Measurements from ENCODE around the gene ADAP2.
"Not testable (repeated sequence)": the region's sequence is repeated elsewhere in the genome, so short reads cannot be mapped to it uniquely, and the experiment has no call there.

ADAP2 gene

DNA sequence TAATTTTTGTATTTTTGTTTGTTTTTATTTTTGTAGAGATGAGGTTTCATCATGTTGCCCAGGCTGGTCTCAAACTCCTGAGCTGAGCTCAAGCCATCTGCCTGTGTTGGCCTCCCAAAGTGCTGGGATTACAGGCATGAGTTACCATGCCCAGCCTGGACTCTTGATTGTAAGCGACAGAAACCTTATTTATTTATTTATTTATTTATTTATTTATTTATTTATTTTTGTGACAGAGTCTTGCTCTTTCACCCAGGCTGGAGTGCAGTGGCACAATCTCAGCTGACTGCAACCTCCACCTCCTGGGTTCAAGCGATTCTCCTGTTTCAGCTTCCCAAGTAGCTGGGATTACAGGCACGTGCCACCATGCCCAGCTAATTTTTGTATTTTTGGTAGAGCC is 8.1 kb downstream of the ADAP2 start:
- DNase-seq (ENCODE audit: low spot score) = not testable (repeated sequence)

DNA sequence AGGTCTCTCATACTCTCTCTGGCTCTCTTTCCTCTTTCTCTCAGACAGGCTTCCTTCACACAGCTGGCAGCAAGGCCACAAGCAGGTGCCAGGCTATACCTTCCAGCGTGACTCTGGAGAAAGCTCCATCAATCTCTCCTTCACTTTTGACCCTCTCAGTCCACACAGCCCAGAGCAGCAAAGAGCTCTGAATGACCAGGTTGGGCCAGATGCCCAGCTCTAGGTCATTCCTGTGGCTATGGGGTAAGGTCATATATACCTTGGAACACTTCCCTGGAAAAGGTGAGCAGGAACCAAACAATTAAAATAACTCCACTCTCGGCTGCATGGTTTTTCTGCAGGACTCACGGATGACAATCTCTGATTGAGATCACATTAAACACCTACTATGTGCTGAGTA is 8.8 kb downstream of the ADAP2 start:
- DNase-seq (ENCODE audit: low spot score) = no peak

DNA sequence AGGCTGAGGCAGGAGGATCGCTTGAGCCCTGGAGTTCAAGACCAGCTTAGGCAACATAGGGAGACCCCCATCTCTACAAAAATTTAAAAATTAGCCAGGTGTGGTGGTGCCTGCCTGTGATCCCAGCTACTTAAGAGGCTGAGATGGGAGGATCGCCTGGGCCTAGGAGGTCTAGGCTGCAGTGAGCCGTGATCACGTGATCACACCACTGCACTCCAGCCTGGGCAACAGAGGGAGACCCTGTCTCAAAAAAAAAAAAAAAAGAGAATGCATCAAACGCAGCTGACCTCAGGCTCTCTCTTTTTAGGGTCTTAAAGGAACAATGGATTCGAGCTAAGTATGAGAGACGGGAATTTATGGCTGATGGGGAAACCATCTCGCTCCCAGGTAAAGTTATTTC is 9.8 kb downstream of the ADAP2 start:
- DNase-seq (ENCODE audit: low spot score) = not testable (repeated sequence)

DNA sequence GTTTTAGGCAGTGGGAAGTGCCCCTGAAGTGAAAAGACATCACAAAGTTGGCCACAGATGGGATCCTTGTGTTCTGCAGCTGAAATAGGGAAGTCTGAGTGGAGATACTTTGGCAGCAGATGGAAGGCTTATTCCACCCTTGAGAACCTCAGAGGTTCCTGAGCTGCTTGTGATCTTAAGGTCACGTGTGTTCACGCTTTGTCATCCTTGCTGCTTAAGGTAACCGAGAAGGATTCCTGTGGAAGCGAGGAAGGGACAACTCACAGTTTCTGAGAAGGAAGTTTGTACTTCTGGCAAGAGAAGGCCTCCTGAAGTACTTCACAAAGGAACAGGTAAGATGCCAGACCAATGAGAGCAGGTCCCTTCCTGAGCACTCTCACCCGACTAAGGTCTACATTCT is 12.2 kb downstream of the ADAP2 start:
- DNase-seq (ENCODE audit: low spot score) = no peak

DNA sequence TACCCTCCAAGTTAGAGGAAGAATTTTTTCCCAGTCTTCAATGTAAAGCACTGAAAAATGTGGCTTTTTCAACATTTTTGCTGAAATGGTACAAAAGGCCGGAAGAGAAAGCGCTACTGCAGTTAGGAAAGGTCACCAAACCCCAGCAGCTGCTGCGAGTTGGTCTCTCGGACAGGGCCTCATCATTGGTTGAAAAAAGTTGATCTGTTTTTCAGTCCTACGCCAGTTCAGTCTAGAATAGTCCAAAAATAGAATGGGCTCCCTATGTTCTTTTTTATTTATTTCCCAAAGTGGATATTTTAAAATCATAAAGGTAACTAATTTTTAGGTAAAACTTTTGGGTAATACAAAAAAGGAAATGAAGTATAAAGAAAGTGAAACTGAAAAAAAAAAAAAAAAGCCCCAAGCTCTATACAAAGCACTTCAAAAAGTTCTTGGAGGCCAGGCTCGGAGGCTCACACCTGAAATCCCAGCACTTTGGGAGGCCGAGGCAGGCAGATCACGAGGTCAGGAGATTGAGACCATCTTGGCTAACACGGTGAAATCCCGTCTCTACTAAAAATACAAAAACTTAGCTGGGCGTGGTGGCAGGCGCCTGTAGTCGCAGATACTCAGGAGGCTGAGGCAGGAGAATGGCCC is 17.4 kb downstream of the ADAP2 start:
- no peak for DNase-seq (ENCODE audit: low spot score)

DNA sequence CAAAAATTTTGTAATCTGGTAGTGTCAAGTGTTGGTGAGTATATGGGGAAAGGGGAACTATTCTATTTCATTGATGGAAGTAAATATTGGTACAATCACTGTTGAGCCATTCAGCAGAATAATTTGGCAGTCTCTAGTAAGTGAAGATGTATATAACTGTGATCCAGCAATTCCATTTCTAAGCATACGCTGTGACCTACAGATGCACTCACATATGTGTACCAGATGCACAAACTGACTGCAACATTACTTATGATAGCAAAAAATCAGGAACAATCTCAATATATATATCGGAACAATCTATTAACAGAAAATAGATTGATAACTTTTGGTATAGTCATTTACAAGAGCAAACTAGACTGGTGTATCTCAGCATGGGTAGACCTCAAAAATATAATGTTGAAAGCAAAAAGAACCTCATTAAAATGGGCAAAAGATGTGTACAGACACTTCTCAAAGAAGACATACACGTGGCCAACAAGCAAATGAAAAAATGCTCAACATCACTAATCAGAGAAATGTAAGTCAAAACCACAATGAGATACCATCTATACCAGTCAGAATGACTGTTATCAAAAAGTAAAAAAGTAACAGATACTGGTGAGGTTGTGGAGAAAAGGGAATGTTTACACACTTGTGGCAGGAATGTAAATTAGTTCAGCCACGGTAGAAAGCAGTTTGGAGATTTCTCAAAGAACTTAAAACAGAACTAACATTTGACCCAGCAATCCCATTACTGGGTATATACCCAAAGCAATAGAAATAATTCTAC is 20.7 kb downstream of the ADAP2 start:
- no peak for DNase-seq (ENCODE audit: low spot score)

DNA sequence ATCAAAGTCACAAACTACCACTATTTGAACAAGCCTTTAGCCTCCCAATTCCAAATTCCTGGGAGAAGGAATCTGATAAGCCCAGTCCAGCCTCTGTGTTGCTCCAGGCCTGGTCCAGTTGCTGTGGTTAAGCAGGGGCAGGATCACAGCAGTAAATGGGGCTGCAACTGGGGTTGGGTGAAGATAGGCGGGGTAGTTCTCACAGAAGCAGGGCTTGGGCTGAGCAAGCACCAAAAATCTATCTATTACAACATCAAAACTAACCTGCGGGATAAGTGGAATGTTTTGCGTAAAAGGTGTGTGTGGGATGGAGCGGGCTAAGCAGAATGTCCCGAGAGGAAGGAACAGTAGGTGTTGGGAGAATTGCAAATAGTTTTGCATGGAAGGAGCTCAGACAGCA is 26.1 kb downstream of the ADAP2 start:
- no peak for DNase-seq (ENCODE audit: low spot score)

DNA sequence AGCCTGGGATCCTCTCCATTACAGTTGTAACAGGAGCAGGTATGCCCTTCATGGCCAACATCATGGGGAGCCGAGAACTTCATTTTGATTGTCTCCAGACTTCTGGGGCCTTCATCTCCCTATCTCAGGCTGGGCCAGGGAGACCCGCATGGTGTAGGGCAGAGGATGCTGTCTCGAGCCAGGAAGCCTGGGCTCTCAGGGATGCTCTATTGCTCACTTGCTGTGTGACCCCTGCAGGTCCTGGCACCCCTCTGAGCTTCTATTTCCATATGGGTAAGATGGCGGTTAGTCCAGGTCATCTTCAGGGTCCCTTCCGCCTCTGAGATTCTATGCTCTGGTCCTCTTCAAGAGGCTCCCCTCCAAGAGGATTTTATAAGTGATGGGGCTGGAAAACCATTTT is 28.4 kb downstream of the ADAP2 start:
- DNase-seq (ENCODE audit: low spot score) = no peak

DNA sequence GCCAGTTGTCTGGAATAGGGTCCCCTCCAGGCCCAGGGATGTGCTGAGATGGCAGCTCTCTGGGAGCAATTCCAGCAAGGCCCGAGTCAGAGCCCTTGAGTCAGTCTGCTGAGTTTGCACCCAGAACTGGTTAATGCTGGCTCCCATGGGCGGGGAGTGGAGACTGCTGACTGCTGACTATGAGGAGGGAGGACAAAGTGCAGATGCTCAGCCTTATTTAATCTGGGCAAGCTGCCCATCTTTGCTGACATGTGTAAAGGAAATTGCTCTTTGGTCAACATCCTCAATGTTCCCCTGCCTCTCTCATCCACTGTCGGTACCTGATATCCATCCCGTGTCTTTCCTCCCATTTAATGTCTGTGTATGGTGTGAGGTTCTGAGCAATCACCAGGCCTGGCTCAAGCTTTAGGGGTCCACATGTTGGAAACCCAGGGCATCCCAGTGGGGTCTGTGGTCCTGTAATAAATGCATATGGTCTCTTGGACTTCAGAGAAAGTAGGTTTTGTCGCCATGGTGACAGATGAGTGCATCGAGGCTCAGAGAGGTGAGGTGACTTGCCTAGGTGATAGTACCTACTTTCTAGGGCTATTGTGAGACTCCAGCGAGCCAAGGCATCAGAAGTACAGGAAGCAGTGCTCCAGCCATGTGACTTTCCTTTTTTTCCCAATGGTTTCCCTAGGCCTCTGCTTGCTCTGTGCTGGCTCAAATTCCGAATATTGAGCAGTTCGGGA is 29.1 kb downstream of the ADAP2 start:
- no peak for DNase-seq (ENCODE audit: low spot score)

DNA sequence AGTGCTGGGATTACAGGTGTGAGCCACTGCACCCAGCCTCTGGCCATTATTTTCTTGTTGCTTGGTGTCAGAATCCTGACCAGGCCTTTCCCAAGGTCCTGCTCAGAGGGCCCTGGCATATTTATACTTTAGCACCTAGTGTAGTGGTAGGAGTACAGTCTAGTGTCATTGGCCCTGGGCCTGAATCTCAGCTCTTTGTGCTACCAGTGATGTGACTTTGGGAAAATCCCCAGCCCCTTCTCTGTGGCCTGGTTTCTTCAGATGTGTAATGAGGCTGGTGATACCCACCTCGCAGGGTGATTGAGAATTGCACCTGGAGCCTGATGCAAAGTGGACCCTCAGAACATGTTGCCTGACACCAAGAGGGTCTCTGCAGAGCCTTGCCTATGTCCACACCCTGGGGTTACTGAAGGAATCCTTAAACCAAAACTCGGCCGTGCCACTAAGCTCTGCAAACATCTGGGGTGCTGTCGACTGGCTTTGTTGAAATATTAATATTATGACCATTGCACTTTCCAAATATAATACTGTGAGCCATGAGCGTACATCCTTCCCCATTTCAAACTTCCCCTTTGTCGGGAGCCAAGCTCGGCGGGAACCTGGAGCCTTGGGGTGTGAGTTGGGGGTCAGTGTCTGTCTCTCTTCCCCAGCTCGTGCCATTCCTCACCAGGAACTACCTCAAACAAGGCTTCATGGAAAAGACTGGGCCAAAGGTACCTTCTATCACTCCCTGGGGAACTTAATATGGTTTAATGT is 31.1 kb downstream of the ADAP2 start:
- DNase-seq (ENCODE audit: low spot score) = no peak

DNA sequence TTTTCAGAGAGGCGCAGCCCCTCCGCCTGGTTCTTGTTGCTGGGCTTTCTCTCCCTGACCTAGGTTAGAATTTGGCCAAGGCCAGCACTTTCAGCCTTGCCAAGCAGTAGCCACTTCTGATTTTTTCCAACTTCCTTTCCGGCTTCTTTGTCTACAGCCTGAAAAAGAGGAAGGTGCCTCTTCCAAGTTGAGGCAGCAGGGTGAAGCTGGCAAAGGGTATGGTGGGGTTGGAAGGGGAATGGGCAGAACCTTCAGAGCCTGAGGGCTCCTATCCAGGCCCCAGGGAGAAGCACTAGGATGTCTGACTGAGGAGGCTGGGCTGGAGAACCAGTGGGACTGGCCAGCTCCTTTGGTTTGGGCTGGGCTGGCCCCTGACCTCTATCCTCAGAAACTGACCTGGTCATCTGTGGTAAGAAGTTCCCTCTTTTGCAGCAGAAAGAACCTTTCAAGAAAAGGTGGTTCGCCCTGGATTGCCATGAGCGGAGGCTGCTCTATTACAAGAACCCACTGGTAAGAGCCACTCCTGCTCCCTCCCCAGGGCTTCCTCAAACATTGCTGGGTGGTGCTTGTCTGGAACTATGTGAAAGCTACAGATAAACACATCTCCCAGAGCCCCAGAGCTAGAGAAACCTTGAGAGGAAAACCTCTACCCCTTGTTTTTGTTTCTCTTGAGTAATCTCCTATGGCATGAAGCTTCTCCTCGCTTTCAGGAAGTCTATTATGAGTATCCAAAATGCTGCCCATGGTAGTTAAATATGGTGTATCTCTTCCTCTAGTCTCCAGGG is 32.5 kb downstream of the ADAP2 start:
- DNase-seq (ENCODE audit: low spot score) = no peak

DNA sequence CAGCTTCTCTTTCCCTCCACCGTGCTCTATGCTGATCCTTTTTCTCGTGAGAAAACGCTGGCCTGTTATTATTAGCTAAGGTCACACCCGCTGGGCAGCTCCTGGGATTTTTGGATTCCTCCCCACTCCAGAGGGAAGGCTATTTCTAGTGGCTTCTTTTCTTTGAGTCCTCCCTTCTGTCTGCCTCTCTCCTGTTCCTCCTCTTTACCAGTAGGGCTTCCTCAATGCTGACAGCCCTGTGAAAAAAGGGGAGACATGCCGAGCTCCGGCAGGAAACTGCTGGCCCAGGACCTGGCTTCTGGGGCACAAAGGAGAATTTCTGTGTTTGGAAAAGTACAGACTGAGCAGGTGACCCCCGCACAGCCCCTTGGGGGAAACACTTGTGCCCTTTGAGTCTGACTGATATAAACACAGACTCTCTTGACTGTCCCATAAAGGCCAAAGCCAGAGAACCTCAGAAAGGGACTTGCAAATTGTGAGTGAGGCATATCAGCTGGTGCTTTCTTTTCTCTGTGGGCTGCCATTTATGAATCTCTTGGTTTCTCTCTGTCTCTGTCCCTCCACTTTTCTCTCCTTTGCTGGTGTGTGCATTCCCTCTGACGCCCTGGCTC is 35.1 kb downstream of the ADAP2 start:
- no peak for DNase-seq (ENCODE audit: low spot score)

DNA sequence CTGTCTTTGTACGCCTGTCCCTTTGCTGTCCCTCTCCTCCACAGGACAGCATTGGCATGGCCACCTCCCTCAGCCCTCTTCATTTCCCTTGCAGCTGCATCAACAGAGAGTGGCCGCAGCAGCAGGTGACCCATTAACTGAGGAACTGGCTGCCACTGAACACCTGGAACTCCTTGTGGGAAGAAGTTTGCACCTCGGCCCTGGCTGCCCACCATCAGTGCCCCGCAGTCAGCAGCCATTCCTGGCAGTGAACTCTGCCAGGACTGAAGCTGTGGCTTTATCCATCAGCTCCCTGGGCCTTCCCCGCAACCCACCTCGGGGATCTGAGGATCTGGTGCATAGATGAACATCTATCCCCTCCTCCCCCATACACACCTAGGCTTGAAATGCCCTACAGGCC is 36.0 kb downstream of the ADAP2 start:
- DNase-seq (ENCODE audit: low spot score) = no peak

DNA sequence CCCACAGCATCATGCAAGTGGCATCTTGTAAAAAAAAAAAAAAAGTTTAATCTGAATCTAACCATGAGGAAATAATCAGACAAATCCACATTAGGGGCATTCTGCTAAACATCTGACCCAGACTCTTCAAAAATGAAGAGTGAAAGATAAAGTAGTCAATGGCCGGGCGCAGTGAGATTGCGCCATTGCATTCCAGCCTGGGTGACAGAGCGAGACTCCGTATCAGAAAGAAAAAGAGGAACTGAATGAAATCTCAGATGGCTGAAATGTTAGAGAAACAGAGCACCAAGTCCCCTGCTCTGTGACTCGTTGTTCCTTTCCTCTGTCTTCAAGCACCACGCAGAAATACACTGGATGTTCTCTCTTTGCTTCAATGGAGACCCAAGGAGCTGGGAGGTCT is 36.4 kb downstream of the ADAP2 start:
- DNase-seq (ENCODE audit: low spot score) = no peak

DNA sequence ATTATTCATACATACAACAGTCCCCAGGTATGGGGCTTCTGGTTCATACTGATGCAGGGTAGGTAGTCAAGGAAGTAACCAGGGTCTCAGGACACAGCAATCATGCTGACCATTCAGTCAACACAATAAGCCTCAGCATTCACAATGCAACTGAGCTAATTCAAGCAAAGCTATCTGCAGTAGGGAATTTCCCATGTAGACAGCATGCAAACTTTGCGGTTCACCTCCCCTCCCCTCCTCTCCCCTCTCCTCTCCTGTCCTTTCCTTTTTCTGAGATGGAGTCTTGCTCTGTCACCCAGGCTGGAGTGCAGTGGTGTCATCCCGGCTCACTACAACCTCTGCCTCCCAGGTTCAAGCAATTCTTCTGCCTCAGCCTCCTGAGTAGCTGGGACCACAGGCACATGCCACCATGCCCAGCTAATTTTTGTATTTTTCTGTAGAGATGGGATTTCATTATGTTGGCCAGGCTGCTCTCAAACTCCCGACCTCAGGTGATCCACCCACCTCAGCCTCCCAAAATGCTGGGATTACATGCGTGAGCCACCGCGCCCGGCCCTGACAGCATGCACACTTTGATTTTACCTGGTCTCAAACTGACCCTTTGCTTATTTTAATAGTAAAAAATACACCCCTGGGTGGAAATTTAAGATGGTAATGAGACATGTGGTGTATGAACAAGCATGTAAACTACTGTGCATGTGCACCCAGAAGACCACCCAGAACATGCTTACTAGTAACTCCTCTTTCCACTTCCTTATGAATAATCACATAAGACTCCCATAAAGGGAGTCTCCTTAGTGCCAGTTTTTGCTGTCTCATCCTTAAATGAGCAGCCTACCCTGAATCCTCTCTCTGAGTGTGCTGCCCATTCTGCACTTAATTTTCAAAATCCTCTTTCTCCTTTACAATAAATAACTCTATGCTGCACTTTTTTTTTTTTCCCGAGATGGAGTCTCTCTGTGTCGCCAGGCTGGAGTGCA is 39.8 kb downstream of the ADAP2 start:
- no peak for DNase-seq (ENCODE audit: low spot score)

DNA sequence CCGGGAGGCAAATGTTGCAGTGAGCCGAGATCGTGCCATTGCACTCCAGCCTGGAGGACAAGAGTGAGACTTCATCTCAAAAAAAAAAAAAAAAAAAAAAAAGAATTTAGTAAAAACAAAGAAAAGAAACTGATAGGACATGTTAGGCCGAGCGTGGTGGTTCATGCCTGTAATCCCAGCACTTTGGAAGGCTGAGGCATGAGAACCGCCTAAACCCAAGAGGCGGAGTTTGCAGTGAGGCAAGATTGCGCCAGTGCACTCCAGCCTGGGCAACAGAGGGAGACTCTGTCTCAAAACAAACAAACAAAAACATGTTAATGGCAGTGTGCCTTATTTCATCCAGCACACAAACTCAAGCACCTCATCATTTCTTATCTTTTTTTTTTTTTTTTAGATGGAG is 42.6 kb downstream of the ADAP2 start:
- not testable (repeated sequence) for DNase-seq (ENCODE audit: low spot score)

DNA sequence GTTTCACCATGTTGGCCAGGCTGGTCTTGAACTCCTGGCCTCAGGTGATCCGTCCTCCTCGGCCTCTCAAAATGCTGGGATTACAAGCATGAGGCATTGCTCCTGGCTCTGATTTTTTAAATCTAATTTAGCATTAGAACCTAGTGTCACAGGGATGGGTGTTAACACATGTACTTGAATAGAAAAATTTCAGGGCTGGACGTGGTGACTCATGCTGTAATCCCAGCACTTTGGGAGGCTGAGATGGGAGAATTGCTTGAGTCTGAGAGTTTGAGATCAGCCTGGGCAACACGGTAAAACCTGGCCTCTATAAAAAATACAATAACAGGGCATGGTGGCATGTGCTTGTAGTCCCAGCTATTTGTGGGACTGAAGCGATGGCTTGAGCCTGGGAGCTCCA is 43.1 kb downstream of the ADAP2 start:
- DNase-seq (ENCODE audit: low spot score) = no peak

DNA sequence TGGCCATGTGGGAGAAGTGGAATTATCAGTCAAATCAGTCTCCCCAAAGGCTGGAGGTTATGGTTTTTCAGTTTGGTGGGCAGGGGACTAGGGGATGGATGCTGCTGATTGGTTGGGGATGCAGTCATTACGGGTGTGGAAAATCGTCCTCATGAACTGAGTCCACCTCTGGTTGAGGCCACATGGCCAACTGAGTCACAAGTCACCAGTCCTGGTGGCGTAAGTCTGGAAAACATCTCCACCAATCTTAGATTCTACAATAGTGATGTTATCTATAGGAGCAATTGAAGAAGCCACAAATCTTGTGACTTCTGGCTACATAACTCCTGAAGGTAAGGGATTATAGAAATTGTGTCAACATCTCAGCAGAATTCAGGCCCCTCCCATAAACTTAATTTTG is 43.9 kb downstream of the ADAP2 start:
- no peak for DNase-seq (ENCODE audit: low spot score)

DNA sequence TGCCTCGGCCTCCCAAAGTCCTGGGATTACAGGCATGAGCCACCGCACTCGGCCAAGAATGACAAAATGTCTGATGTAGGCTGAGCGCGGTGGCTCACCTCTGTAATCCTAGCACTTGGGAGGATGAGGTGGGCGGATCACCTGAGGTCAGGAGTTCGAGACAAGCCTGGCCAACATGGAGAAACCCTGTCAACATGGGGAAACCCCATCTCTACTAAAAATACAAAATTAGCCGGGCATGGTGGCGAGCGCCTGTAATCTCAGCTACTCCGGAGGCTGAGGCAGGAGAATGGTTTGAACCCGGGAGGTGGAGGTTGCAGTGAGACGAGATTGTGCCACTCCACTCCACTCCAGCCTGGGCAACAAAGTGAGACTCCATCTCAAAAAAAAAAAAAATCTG is 46.2 kb downstream of the ADAP2 start:
- not testable (repeated sequence) for DNase-seq (ENCODE audit: low spot score)

Data from hematopoietic multipotent progenitor cell treated with erythropoietin and hydrocortisone succinate and interleukin-3 and kit ligand, for 17 days (in vitro differentiated cells).